ENCODE data around the gene TMEM150C.
"Not testable (repeated sequence)": the region's sequence is repeated elsewhere in the genome, so short reads cannot be mapped to it uniquely, and the experiment has no call there.

- TF ChIP-seq, protein P1, sequence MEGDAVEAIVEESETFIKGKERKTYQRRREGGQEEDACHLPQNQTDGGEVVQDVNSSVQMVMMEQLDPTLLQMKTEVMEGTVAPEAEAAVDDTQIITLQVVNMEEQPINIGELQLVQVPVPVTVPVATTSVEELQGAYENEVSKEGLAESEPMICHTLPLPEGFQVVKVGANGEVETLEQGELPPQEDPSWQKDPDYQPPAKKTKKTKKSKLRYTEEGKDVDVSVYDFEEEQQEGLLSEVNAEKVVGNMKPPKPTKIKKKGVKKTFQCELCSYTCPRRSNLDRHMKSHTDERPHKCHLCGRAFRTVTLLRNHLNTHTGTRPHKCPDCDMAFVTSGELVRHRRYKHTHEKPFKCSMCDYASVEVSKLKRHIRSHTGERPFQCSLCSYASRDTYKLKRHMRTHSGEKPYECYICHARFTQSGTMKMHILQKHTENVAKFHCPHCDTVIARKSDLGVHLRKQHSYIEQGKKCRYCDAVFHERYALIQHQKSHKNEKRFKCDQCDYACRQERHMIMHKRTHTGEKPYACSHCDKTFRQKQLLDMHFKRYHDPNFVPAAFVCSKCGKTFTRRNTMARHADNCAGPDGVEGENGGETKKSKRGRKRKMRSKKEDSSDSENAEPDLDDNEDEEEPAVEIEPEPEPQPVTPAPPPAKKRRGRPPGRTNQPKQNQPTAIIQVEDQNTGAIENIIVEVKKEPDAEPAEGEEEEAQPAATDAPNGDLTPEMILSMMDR (conservative IDR thresholded peaks at IDR 0.05; ENCODE audit: low read length): not testable (repeated sequence)
- TF ChIP-seq EZH2phosphoT487 (IDR thresholded peaks at IDR 0.05; ENCODE audit: borderline replicate concordance): not testable (repeated sequence)
Measured at GRCh38 chr4:82547850-82548249, 13.9 kb downstream of the TMEM150C start.

Data from Loucy (cell line).